Measurements from ENCODE around the gene NGF.

GRCh38 chr1:115312742-115313141 is 25.3 kb downstream of the NGF start:
- no peak for TF ChIP-seq CTCF (IDR thresholded peaks at IDR 0.05)
- TF ChIP-seq EZH2 (IDR thresholded peaks at IDR 0.05; ENCODE audit: borderline replicate concordance, insufficient read depth, low read depth, low read length, poor library complexity, severe bottlenecking), result no peak
